H1 (cell line): ENCODE measurements around the gene ANKRD60.

Experiments
- CEBPB ChIP-seq: IDR thresholded peaks from 2 replicates; pipeline ENCODE4 v1.6.1; 2012; ENCODE audit warnings: low read depth, low read length
- CTCF ChIP-seq, 3 experiments: IDR thresholded peaks; 1 replicate in 2 of 3; 2 replicates in 1 of 3; pipeline versions ENCODE4 v1.5.1 to v1.6.1; 2011; ENCODE audit warnings: low read length in 3 of 3, mild to moderate bottlenecking in 3 of 3, inconsistent platforms in 2 of 3, low read depth in 1 of 3, moderate library complexity in 1 of 3; ENCODE audit not compliant: insufficient read depth in 1 of 3; ENCODE audit errors: control extremely low read depth in 1 of 3
- E2F6 ChIP-seq: IDR thresholded peaks from 2 replicates; pipeline ENCODE4 v1.6.1; 2012; ENCODE audit warnings: inconsistent platforms
- EGR1 ChIP-seq: IDR thresholded peaks from 2 replicates; pipeline ENCODE4 v1.6.1; 2011; ENCODE audit warnings: low read depth, low read length, borderline replicate concordance
- EP300 ChIP-seq, 2 experiments: IDR thresholded peaks; 1 replicate in 1 of 2; 2 replicates in 1 of 2; pipeline ENCODE4 v1.6.1; 2011 to 2012; ENCODE audit warnings: low read depth in 2 of 2, low read length in 2 of 2, mild to moderate bottlenecking in 2 of 2, borderline replicate concordance in 1 of 2, inconsistent platforms in 1 of 2, moderate library complexity in 1 of 2
- RNF2 ChIP-seq: fragments of 200-900, 300-1000 bp; sonication (generic); IDR thresholded peaks from 2 replicates; pipeline ENCODE4 v1.7.1; 2016; ENCODE audit warnings: borderline replicate concordance, low read depth, mild to moderate bottlenecking, antibody characterized with exemption, low read length; ENCODE audit not compliant: poor library complexity, severe bottlenecking; ENCODE audit errors: missing control alignments

- no peak for TF ChIP-seq EP300 (IDR thresholded peaks at IDR 0.05; ENCODE audit: borderline replicate concordance in 1 of 2, low read depth in 2 of 2, low read length in 2 of 2)
- TF ChIP-seq CEBPB = no peak
- TF ChIP-seq RNF2 = no peak
- peak; percentile 25; the same call in 1 of the 2 replicates for TF ChIP-seq E2F6
- no peak for TF ChIP-seq EGR1
- no peak for TF ChIP-seq CTCF (IDR thresholded peaks at IDR 0.05; ENCODE audit: control extremely low read depth in 1 of 3, insufficient read depth in 1 of 3, low read depth in 1 of 3, low read length in 3 of 3)
Observed at GRCh38 chr20:58228103-58228483, 360 bp downstream of the ANKRD60 start.
